Measurements from ENCODE around the gene TTL.

The TTL gene

DNA sequence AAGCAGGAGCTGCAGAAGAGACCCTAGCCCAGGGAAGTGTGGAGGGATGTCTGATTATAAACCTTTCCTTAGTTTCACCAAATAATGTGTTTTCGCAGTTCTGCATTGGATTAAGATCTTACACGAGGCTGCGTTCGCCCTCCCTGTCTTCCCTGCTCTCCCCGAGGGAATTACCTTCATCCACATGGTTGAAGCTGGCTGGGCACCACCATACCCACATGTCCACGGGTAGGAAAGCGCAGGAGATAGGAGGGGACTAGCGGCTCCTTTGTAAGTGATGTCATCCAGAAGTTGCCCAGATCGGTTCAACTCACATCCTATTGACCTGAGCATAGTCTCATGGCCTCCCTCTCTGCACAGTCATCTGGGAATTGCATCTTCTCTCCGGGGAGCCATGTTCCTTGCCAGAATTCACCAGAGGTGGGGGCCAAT is 1.1 kb downstream of the TTL start:
- DNase-seq (ENCODE audit: low read depth), result no peak
- peak overlapping the region; percentile 82 for H3K4me3 ChIP-seq (ENCODE audit: low read length)
- TF ChIP-seq, protein P1, sequence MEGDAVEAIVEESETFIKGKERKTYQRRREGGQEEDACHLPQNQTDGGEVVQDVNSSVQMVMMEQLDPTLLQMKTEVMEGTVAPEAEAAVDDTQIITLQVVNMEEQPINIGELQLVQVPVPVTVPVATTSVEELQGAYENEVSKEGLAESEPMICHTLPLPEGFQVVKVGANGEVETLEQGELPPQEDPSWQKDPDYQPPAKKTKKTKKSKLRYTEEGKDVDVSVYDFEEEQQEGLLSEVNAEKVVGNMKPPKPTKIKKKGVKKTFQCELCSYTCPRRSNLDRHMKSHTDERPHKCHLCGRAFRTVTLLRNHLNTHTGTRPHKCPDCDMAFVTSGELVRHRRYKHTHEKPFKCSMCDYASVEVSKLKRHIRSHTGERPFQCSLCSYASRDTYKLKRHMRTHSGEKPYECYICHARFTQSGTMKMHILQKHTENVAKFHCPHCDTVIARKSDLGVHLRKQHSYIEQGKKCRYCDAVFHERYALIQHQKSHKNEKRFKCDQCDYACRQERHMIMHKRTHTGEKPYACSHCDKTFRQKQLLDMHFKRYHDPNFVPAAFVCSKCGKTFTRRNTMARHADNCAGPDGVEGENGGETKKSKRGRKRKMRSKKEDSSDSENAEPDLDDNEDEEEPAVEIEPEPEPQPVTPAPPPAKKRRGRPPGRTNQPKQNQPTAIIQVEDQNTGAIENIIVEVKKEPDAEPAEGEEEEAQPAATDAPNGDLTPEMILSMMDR (conservative IDR thresholded peaks at IDR 0.05; ENCODE audit: low read depth, low read length), result no peak

DNA sequence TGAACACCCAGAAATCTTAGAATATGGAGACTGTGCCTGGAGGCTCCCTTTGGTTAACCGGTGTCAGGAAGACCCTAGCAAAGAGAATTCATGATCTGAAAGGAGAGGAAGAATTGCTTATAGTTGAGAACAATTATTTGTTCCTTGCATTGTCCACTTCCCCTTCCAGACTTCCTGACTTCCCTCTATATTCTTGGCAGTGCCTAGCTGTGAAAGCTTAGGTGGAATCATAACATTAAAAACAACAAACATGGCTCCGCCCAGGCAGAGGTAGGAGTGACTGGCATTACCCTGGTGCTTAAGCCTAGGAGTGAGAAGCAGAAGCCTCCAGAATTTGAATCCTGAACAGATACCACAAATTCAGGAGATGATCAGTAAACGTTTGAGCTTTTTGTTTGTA is 1.9 kb downstream of the TTL start:
- DNase-seq (ENCODE audit: low read depth), result no peak
- no peak overlapping the region for H3K4me3 ChIP-seq (ENCODE audit: low read length)
- TF ChIP-seq, protein P1 (conservative IDR thresholded peaks at IDR 0.05; ENCODE audit: low read depth, low read length), result no peak

DNA sequence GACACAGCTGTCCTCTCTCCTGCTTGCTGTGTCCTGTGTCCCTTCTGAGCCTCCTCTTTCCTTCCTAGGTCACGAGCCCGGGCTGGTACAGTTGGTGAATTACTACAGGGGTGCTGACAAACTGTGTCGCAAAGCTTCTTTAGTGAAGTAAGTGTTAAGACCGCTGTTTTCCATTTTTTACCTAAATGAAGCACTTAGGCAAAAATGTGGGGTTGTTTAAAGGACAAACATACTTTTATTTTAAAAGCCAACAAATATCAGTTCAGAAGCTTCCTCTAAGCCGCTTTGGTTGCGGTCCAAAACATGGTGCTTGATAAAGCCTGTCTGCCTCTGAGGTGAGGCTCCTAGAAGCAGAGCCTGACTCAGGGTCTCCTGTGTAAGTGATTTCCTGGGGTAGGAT is 3.9 kb downstream of the TTL start:
- H3K4me3 ChIP-seq (ENCODE audit: low read length), result no peak overlapping the region
- TF ChIP-seq, protein P1 (conservative IDR thresholded peaks at IDR 0.05; ENCODE audit: low read depth, low read length), result no peak
- DNase-seq (ENCODE audit: low read depth), result no peak

DNA sequence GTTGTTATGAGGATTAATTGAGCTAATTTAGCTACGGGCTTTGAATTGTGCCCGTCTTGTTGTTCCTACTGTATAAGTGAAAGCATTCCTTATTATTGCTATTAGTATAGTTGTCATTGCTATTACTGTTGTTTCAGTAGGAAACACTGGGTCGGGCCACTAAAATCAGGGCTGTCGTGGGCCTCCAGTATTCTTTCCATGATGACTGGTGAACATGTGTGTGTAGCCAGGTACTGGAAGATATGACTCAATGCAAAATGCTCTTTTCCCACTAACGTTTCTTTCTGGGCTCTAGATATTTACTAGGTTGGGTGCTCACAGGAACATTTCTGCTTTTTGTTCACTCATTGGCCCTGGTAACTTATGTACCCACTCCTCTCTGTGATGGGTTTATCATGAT is 4.9 kb downstream of the TTL start:
- no peak overlapping the region for H3K4me3 ChIP-seq (ENCODE audit: low read length)
- DNase-seq (ENCODE audit: low read depth), result no peak
- TF ChIP-seq, protein P1 (conservative IDR thresholded peaks at IDR 0.05; ENCODE audit: low read depth, low read length), result no peak

DNA sequence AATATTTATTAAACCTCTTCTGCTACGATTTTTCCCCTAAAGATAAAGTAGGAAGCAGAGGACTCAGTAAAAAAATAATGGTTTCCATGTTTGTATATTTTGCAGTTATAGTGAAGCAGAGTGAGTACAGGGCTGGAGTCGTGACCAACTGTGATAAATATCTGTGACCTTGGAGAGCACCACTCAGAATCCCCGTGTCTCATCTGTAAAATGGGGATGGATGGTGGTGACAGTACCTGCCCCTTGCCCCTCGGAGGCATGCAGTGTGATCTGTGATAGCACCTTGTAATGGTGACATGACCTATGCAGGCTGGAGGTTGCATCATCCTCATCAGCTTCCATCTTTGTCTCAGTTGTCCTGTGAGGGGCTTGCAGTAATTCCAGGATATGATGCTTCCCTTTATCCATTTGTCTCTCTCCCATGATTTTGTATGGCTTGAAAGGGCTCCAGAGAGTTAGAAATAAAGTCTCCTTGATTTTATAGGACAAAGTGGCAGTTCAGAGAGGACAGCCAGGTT is 5.5 kb downstream of the TTL start:
- TF ChIP-seq, protein P1 (conservative IDR thresholded peaks at IDR 0.05; ENCODE audit: low read depth, low read length), result no peak
- no peak overlapping the region for H3K4me3 ChIP-seq (ENCODE audit: low read length)
- no peak for DNase-seq (ENCODE audit: low read depth)

DNA sequence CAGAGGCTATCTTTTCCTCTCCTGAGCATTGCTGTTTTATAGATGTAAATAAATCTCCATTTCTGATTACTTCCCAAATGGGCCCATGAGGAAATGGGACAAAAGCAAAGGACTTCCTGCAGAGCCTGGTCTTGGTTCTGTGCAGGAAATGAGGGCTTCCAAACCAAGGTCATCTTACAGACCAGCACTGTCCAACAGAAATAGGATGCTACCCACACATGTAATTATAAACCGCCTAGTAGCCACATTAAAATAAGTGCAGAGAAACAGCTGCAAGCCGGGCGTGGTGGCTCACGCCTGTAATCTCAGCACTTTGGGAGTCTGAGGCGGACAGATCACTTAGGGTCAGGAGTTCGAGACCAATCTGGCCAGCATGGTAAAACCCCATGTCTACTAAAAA is 6.2 kb downstream of the TTL start:
- TF ChIP-seq, protein P1 (conservative IDR thresholded peaks at IDR 0.05; ENCODE audit: low read depth, low read length), result no peak
- H3K4me3 ChIP-seq (ENCODE audit: low read length), result no peak overlapping the region
- DNase-seq (ENCODE audit: low read depth), result no peak

DNA sequence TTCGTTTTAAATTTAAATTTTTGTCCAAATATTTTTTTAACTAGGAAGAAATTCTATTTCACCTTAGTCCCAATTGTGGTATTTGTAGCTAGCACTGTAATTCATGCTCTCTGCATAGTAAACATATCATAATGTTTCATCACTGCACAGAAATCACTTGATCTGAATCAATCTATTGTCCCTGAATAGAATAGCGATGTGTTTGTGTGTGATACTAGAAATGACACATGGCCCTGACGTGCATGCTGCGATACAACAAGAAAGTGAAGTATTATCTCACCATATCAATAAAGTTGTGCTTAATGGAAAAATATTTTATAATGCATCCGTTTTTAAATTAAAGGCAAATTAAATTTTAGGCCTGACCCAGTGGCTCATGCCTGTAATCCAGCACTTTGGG is 10.0 kb downstream of the TTL start:
- no peak overlapping the region for H3K4me3 ChIP-seq (ENCODE audit: low read length)
- TF ChIP-seq, protein P1 (conservative IDR thresholded peaks at IDR 0.05; ENCODE audit: low read depth, low read length), result no peak
- no peak for DNase-seq (ENCODE audit: low read depth)
